GM12872 (cell line): Measurements from ENCODE around the gene XKR7.

ENCODE experiments used
- CTCF ChIP-seq: IDR thresholded peaks from 3 replicates; pipeline ENCODE4 v1.5.1; 2011; ENCODE audit warnings: low read depth, mild to moderate bottlenecking, low read length, moderate library complexity; ENCODE audit not compliant: insufficient read depth

XKR7 gene

GRCh38 chr20:32037929-32038328 is 70.0 kb downstream of the XKR7 start:
- TF ChIP-seq CTCF, result no peak

- no peak for TF ChIP-seq CTCF
These were observed 72.4 kb downstream of the XKR7 start for GRCh38 chr20:32040142-32040953.

GRCh38 chr20:32045999-32046398 is 78.0 kb downstream of the XKR7 start:
- no peak for TF ChIP-seq CTCF

GRCh38 chr20:32050324-32050841 is 82.4 kb downstream of the XKR7 start:
- no peak for TF ChIP-seq CTCF

GRCh38 chr20:32050851-32051556 is 83.1 kb downstream of the XKR7 start:
- no peak for TF ChIP-seq CTCF

GRCh38 chr20:32051720-32052089 is 83.8 kb downstream of the XKR7 start:
- no peak for TF ChIP-seq CTCF

GRCh38 chr20:32052090-32052777 is 84.3 kb downstream of the XKR7 start, which contains the start of gene HCK:
HCK (plus strand) TSS chr20:32052242.
- no peak for TF ChIP-seq CTCF
